SU-DHL-6 (cell line): ENCODE data around the gene MTF1.

Experiments used
- H2AFZ ChIP-seq: fragments of 200-600 bp; sonication (generic); 2 replicates; pipeline ENCODE4 v1.6.1; 2014; ENCODE audit warnings: low read depth, mild to moderate bottlenecking, moderate library complexity, mixed read lengths, antibody characterized with exemption, low read length; ENCODE audit not compliant: severe bottlenecking
- H3F3A ChIP-seq: fragments of 200-600 bp; shearing (Covaris generic); 2 replicates; pipeline ENCODE4 v1.6.0; 2016; ENCODE audit warnings: antibody characterized with exemption, mild to moderate bottlenecking; ENCODE audit not compliant: insufficient read depth
- H3K27ac ChIP-seq: fragments of 200-600 bp; sonication (generic); 2 replicates; pipeline ENCODE4 v1.5.1; 2016; ENCODE audit warnings: low read depth, mild to moderate bottlenecking, low read length, moderate library complexity, mixed read lengths
- H3K27me3 ChIP-seq: fragments of 200-600 bp; sonication (generic), shearing (Covaris generic); 2 replicates; pipeline ENCODE4 v1.6.0; 2014; ENCODE audit warnings: mild to moderate bottlenecking, low read length
- H3K36me3 ChIP-seq: fragments of 200-600 bp; sonication (generic); 2 replicates; pipeline ENCODE4 v1.6.1; 2014; ENCODE audit warnings: mild to moderate bottlenecking, low read length, mixed read lengths
- H3K4me2 ChIP-seq: fragments of 300-600, 200-600 bp; shearing (Covaris generic), sonication (generic); 2 replicates; pipeline ENCODE4 v1.6.0; 2014; ENCODE audit warnings: low read length, low read depth, mild to moderate bottlenecking; ENCODE audit not compliant: poor library complexity, severe bottlenecking
- H3K4me3 ChIP-seq: fragments of 200-600 bp; sonication (generic); 2 replicates; pipeline ENCODE4 v1.5.1; 2014; ENCODE audit warnings: antibody characterized with exemption, low read length, mild to moderate bottlenecking, mixed read lengths; ENCODE audit not compliant: insufficient read depth, poor library complexity, severe bottlenecking
- H3K79me2 ChIP-seq: fragments of 200-600 bp; sonication (generic); 2 replicates; pipeline ENCODE4 v1.6.1; 2014; ENCODE audit warnings: mild to moderate bottlenecking, low read length, moderate library complexity; ENCODE audit not compliant: insufficient read depth
- H3K9ac ChIP-seq: fragments of 200-600 bp; sonication (generic); 2 replicates; pipeline ENCODE4 v1.7.0; 2014; ENCODE audit warnings: mild to moderate bottlenecking, low read length
- H3K9me2 ChIP-seq: fragments of 200-600 bp; sonication (generic); replicated peaks from 2 replicates; pipeline ENCODE4 v1.6.1; 2014; ENCODE audit warnings: low read length; ENCODE audit not compliant: insufficient read depth
- H3K9me3 ChIP-seq: fragments of 200-600 bp; sonication (generic); 2 replicates; pipeline ENCODE4 v1.6.1; 2014; ENCODE audit warnings: low read length, mixed read lengths; ENCODE audit not compliant: insufficient read depth
- H4K20me1 ChIP-seq: fragments of 200-600 bp; sonication (generic); 2 replicates; pipeline ENCODE4 v1.6.1; 2014; ENCODE audit warnings: low read depth, mild to moderate bottlenecking, antibody characterized with exemption, low read length, moderate library complexity, mixed read lengths
- CTCF ChIP-seq: fragments of 200-600 bp; sonication (generic); IDR thresholded peaks from one replicate; pipeline ENCODE4 v1.5.1; 2017; ENCODE audit warnings: antibody characterized with exemption, mild to moderate bottlenecking, low read length, moderate library complexity; ENCODE audit not compliant: insufficient read depth, poor library complexity, severe bottlenecking
- EZH2phosphoT487 ChIP-seq: fragments of 200-600 bp; sonication (generic), shearing (Covaris generic); conservative IDR thresholded peaks from 2 replicates; pipeline ENCODE4 v1.6.1; 2018; ENCODE audit warnings: mild to moderate bottlenecking, antibody characterized with exemption, low read length, moderate library complexity, mixed read lengths

MTF1 gene

GRCh38 chr1:37824001-37824400, 35.4 kb downstream of the MTF1 start:
- no peaks in the 10 kb centered on the region for H3K79me2 ChIP-seq
- no peak overlapping the region for H2AFZ ChIP-seq
- H3K27me3 ChIP-seq: no peaks in the 10 kb centered on the region
- no peak overlapping the region for H3K4me2 ChIP-seq
- H3K9me2 ChIP-seq: no peaks in the 10 kb centered on the region
- H4K20me1 ChIP-seq: no peaks in the 10 kb centered on the region
- no peaks in the 10 kb centered on the region for H3K9me3 ChIP-seq
- H3F3A ChIP-seq: 0 out of 2 replicates have a peak, but pooled peaks cover 3% of the 10 kb centered on the region
- no peaks in the 10 kb centered on the region for H3K36me3 ChIP-seq
- no peak overlapping the region for H3K27ac ChIP-seq
- TF ChIP-seq CTCF (no peak), EZH2phosphoT487 (no peak)
- no peak overlapping the region for H3K4me3 ChIP-seq
- no peak overlapping the region for H3K9ac ChIP-seq

GRCh38 chr1:37822906-37823815, 36.2 kb downstream of the MTF1 start:
- Histone ChIP-seq H2AFZ (no peak overlapping the region), H3K4me3 (no peak overlapping the region), H3F3A (0 out of 2 replicates have a peak, but pooled peaks cover 3% of the 10 kb centered on the region), H4K20me1 (no peaks in the 10 kb centered on the region), H3K9me3 (no peaks in the 10 kb centered on the region), H3K27ac (no peak overlapping the region), H3K9me2 (no peaks in the 10 kb centered on the region), H3K27me3 (no peaks in the 10 kb centered on the region), H3K9ac (no peak overlapping the region), H3K79me2 (no peaks in the 10 kb centered on the region), H3K4me2 (no peak overlapping the region), H3K36me3 (no peaks in the 10 kb centered on the region)
- TF ChIP-seq CTCF: no peak

- H3K9ac ChIP-seq: no peak overlapping the region
Measured at GRCh38 chr1:37821481-37821880, 37.9 kb downstream of the MTF1 start.

More at GRCh38 chr1:37821481-37821880, 37.9 kb downstream of the MTF1 start:
- Histone ChIP-seq H3F3A (0 out of 2 replicates have a peak, but pooled peaks cover 3% of the 10 kb centered on the region), H3K27ac (no peak overlapping the region), H3K4me3 (no peak overlapping the region), H3K36me3 (no peaks in the 10 kb centered on the region), H3K9me2 (no peaks in the 10 kb centered on the region), H2AFZ (no peak overlapping the region), H3K4me2 (no peak overlapping the region), H3K27me3 (no peaks in the 10 kb centered on the region), H4K20me1 (no peaks in the 10 kb centered on the region), H3K9me3 (no peaks in the 10 kb centered on the region), H3K79me2 (no peaks in the 10 kb centered on the region)
- TF ChIP-seq CTCF (no peak), EZH2phosphoT487 (no peak)
